Endodermal cell (in vitro differentiated cells): ENCODE data around the gene TIAM2. TPM values are rescaled to one million over a fixed set of nuclear protein-coding genes. Genes with fewer than 3 reads are reported as not detected.
A peak's percentile ranks its signal among the peaks of the same experiment; 100 is the strongest.

Experiments used
- DNase-seq: peaks from one replicate; pipeline ENCODE4 v3.0.0-alpha.2; 2017
- H3K27ac ChIP-seq: 2 replicates; pipeline ENCODE4 v1.5.1; 2013; ENCODE audit warnings: mild to moderate bottlenecking, low read depth, low read length, moderate library complexity
- H3K27me3 ChIP-seq: 2 replicates; pipeline ENCODE4 v1.6.1; 2013; ENCODE audit warnings: mild to moderate bottlenecking, low read length, moderate library complexity; ENCODE audit not compliant: insufficient read depth, control insufficient read depth, poor library complexity, severe bottlenecking
- H3K36me3 ChIP-seq: 2 replicates; pipeline ENCODE4 v1.7.0; 2013; ENCODE audit warnings: mild to moderate bottlenecking, low read length, moderate library complexity; ENCODE audit not compliant: control insufficient read depth, insufficient read depth
- H3K4me1 ChIP-seq: one replicate; pipeline ENCODE4 v1.7.0; 2013; ENCODE audit warnings: low read length; ENCODE audit not compliant: control insufficient read depth, insufficient read depth
- H3K4me3 ChIP-seq: 2 replicates; pipeline ENCODE4 v1.5.1; 2013; ENCODE audit warnings: mild to moderate bottlenecking, low read length, moderate library complexity
- H3K9ac ChIP-seq: 2 replicates; pipeline ENCODE4 v1.6.1; 2013; ENCODE audit warnings: mild to moderate bottlenecking, low read length, moderate library complexity; ENCODE audit not compliant: poor library complexity, severe bottlenecking; ENCODE audit errors: extremely low read depth
- H3K9me3 ChIP-seq: 2 replicates; pipeline ENCODE4 v1.6.1; 2013; ENCODE audit warnings: mild to moderate bottlenecking, low read length, moderate library complexity; ENCODE audit not compliant: control insufficient read depth
- H3K27ac Mint-ChIP-seq: 2 replicates; pipeline ENCODE4 v1.8.0; 2020; ENCODE audit warnings: mixed read lengths
- H3K27me3 Mint-ChIP-seq: 2 replicates; pipeline ENCODE4 v1.8.0; 2021; ENCODE audit warnings: mild to moderate bottlenecking, mixed read lengths; ENCODE audit not compliant: insufficient read depth
- H3K36me3 Mint-ChIP-seq: 2 replicates; pipeline ENCODE4 v1.8.0; 2020; ENCODE audit warnings: low read depth, mixed read lengths
- H3K4me1 Mint-ChIP-seq: 2 replicates; pipeline ENCODE4 v1.8.0; 2020; ENCODE audit warnings: mixed read lengths
- H3K4me3 Mint-ChIP-seq: 2 replicates; pipeline ENCODE4 v1.8.0; 2020; ENCODE audit warnings: mild to moderate bottlenecking, moderate library complexity, mixed read lengths
- H3K9me3 Mint-ChIP-seq: 2 replicates; pipeline ENCODE4 v1.8.0; 2020; ENCODE audit warnings: mild to moderate bottlenecking, mixed read lengths
- WGBS, 2 experiments: methylation state at CpG; one replicate each; pipeline versions ENCODE4 v1.1.5 to v1.1.7; 2013; ENCODE audit warnings: missing lambda C conversion rate in 2 of 2, mixed read lengths in 1 of 2; ENCODE audit not compliant: insufficient coverage in 1 of 2, insufficient read length in 1 of 2; 5-methylcytosine and 5-hydroxymethylcytosine counted together
- total RNA-seq, 2 donors: library from RNA; stranded (reverse); fragmentation: NEBNext Ultra II Directional in 1 of 2; extraction: Animal tissue kit (Norgen Biotek cat#: 25700) in 1 of 2; gene quantifications; 2 replicates in 1 of 2; 3 replicates in 1 of 2; pipeline ENCODE4 v1.2.1, GENCODE V29; 2021
- TF ChIP-seq, protein P1 (sequence below): fragments of 200-600 bp; sonication (generic); conservative IDR thresholded peaks from 2 replicates; pipeline ENCODE4 v1.5.0; 2021; ENCODE audit warnings: antibody characterized with exemption, mild to moderate bottlenecking

The TIAM2 gene
- total RNA-seq, 2 donors from 2014 or later = 15.7 to 17.5 TPM

DNA sequence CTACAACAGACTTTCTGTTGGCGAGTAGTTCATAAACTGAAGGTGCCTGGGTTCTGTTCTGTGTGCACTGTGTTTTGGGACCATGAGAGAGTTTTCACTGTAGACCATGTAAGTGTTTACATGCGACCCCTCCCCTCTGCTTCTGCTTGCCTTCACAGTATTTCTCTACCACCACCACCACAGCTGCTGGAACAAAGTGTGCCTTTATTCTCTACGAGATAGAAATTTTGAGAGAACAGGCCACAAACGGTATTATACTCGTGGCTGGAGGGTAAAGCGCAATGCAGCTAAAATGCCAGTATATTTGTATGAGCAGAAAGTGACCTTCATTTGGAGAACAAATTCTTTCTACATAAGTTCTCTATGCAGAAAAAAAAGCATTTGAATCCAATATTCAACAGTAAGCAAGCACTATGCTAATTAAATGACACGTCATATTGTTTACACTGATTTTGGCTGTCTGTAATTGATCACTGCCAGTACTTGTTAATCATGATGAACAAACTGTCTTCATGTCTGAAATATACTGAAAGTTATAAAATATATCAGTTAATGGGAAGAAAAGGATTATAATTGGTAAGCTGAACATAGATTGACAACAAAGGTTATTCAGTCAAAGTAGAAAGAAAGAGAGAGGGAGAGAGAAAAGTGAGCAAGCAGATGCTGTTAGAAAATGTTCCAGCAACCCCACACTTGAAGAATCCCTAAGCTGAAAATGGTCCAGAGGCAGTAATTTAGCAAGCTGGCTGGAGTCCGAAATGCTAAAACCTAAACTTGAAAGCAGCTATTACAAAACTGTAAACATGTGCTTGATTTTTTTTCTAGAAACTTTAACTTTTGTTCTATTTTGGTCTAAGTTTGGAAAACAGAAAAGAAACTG, 277.5 kb downstream of the TIAM2 start:
- Histone ChIP-seq H3K4me1 (peaks cover 9% of the 10 kb centered on the region), H3K27ac (peak overlapping the region; percentile 30)

DNA sequence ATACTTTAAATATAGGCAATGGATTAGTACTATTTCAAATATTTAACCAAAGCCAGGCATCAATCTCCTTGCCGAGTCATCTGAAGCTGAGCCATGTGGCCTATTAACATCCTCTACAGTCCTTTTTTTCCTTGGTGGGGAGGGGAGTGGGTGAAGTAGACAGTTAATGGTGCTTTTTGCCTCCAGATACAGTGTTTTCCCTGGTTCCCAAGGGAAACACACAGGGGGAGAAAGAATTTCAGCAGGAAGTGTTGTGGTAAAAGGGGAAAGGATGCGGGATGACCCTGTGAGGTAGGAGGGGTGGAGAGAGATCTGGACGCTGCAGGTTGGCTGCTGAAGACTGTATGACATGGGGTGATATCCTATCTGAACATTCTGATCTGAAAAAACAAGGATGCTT, 278.3 kb downstream of the TIAM2 start:
- H3K27me3 Mint-ChIP-seq = no peaks in the 10 kb centered on the region
- DNase-seq = peak; percentile 75

More for the DNA sequence above, 277.5 kb downstream of the TIAM2 start:
- no peak for DNase-seq
- Histone ChIP-seq H3K9me3 (peaks cover under 1% of the 10 kb centered on the region), H3K27me3 (no peaks in the 10 kb centered on the region), H3K9ac (no peak overlapping the region), H3K36me3 (peaks cover 62% of the 10 kb centered on the region), H3K4me3 (no peak overlapping the region)
- H3K36me3 Mint-ChIP-seq = peaks cover 28% of the 10 kb centered on the region
- H3K4me3 Mint-ChIP-seq = no peak overlapping the region
- H3K27me3 Mint-ChIP-seq = no peaks in the 10 kb centered on the region
- WGBS, 2 experiments = 87 to 90% methylated on average over 6 to 8 of the region's 8 CpGs
- H3K4me1 Mint-ChIP-seq = peaks cover 25% of the 10 kb centered on the region
- H3K27ac Mint-ChIP-seq = peak overlapping the region; percentile 66
- peaks cover 4% of the 10 kb centered on the region for H3K9me3 Mint-ChIP-seq
- TF ChIP-seq, protein P1, sequence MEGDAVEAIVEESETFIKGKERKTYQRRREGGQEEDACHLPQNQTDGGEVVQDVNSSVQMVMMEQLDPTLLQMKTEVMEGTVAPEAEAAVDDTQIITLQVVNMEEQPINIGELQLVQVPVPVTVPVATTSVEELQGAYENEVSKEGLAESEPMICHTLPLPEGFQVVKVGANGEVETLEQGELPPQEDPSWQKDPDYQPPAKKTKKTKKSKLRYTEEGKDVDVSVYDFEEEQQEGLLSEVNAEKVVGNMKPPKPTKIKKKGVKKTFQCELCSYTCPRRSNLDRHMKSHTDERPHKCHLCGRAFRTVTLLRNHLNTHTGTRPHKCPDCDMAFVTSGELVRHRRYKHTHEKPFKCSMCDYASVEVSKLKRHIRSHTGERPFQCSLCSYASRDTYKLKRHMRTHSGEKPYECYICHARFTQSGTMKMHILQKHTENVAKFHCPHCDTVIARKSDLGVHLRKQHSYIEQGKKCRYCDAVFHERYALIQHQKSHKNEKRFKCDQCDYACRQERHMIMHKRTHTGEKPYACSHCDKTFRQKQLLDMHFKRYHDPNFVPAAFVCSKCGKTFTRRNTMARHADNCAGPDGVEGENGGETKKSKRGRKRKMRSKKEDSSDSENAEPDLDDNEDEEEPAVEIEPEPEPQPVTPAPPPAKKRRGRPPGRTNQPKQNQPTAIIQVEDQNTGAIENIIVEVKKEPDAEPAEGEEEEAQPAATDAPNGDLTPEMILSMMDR = no peak

DNA sequence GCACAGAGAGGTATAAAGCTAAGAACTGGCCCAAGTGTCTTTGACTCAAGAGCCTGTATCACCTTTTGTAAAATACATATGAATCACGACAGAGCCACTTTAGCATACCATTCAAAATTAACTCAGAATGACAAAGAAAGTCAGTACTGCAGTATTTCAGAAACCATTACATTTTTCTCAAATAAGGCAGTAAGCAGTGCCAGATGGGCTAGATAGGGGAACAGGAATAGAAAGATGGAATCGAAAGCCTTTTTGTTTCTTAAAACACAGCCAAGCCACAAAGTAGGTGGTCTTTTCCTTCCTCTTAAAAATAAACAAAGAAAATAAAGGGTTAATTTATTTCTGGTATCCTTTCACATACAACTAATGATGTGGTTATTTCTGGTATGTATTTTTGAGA, 279.0 kb downstream of the TIAM2 start:
- peaks cover 19% of the 10 kb centered on the region for H3K4me1 Mint-ChIP-seq
- H3K27ac Mint-ChIP-seq = no peak overlapping the region
- H3K9ac ChIP-seq = no peak overlapping the region

More for the DNA sequence above, 278.3 kb downstream of the TIAM2 start:
- peak overlapping the region; percentile 64 for H3K27ac Mint-ChIP-seq
- peaks cover 23% of the 10 kb centered on the region for H3K36me3 Mint-ChIP-seq
- Histone ChIP-seq H3K9ac (no peak overlapping the region), H3K4me1 (peaks cover 5% of the 10 kb centered on the region), H3K4me3 (no peak overlapping the region), H3K27me3 (no peaks in the 10 kb centered on the region), H3K9me3 (no peaks in the 10 kb centered on the region), H3K36me3 (peaks cover 67% of the 10 kb centered on the region), H3K27ac (peak overlapping the region; percentile 3)
- 71 to 80% methylated on average over 1 to 3 of the region's 3 CpGs for WGBS, 2 experiments
- TF ChIP-seq, protein P1 = no peak
- no peaks in the 10 kb centered on the region for H3K9me3 Mint-ChIP-seq
- H3K4me1 Mint-ChIP-seq = peaks cover 19% of the 10 kb centered on the region
- no peak overlapping the region for H3K4me3 Mint-ChIP-seq

More for the DNA sequence above, 279.0 kb downstream of the TIAM2 start:
- H3K36me3 ChIP-seq = peaks cover 73% of the 10 kb centered on the region
- Mint-ChIP-seq H3K27me3 (no peaks in the 10 kb centered on the region), H3K36me3 (peaks cover 24% of the 10 kb centered on the region), H3K9me3 (no peaks in the 10 kb centered on the region), H3K4me3 (no peak overlapping the region)
- TF ChIP-seq, protein P1 = no peak
- H3K27me3 ChIP-seq = no peaks in the 10 kb centered on the region
- DNase-seq = no peak
- H3K9me3 ChIP-seq = no peaks in the 10 kb centered on the region
- WGBS, 2 experiments = 66% methylated on average over 2 of the region's 2 CpGs; no CpG with 5 or more reads in 1 of the 2 experiments
- H3K27ac ChIP-seq = no peak overlapping the region
- H3K4me3 ChIP-seq = no peak overlapping the region
- H3K4me1 ChIP-seq = peaks cover 5% of the 10 kb centered on the region
